22Rv1 (cell line): ENCODE results near the gene INPPL1.
"Not testable (repeated sequence)": the region's sequence is repeated elsewhere in the genome, so short reads cannot be mapped to it uniquely, and the experiment has no call there.

Experiments used
- H3K27ac ChIP-seq: fragments of 450-650 bp; 2 replicates; pipeline ENCODE4 v1.5.1; 2017
- CTCF ChIP-seq: fragments of 450-650 bp; IDR thresholded peaks from 2 replicates; pipeline ENCODE4 v1.5.1; 2017; ENCODE audit warnings: mild to moderate bottlenecking
- ZFX ChIP-seq: fragments of 450-650 bp; IDR thresholded peaks from 2 replicates; pipeline ENCODE4 v1.6.1; 2017; ENCODE audit warnings: antibody characterized with exemption, borderline replicate concordance

INPPL1 gene

GRCh38 chr11:72224564-72225410 lies at the start of gene INPPL1:
INPPL1 (plus strand) TSS chr11:72224767; CDS start chr11:72224985, 218 bp downstream.
- peak within 1 kb of the TSS; percentile 96 for H3K27ac ChIP-seq
- no peak for TF ChIP-seq ZFX
- TF ChIP-seq CTCF, result no peak

- no peak for TF ChIP-seq CTCF
- no peak for TF ChIP-seq ZFX
- H3K27ac ChIP-seq, result no peak overlapping the region
These were observed 46.9 kb upstream of the INPPL1 start for GRCh38 chr11:72177656-72178055.

GRCh38 chr11:72179049-72179803 lies 45.3 kb upstream of the INPPL1 start:
- H3K27ac ChIP-seq, result no peak overlapping the region
- TF ChIP-seq ZFX (no peak), CTCF (no peak)

- TF ChIP-seq CTCF (no peak), ZFX (no peak)
- no peak overlapping the region for H3K27ac ChIP-seq
These were observed 44.7 kb upstream of the INPPL1 start for GRCh38 chr11:72179804-72180396.

GRCh38 chr11:72180892-72181552 lies 43.5 kb upstream of the INPPL1 start:
- H3K27ac ChIP-seq, result not testable (repeated sequence)

- not testable (repeated sequence) for H3K27ac ChIP-seq
These were observed 43.0 kb upstream of the INPPL1 start for GRCh38 chr11:72181553-72181958.

GRCh38 chr11:72188267-72188666 lies 36.3 kb upstream of the INPPL1 start:
- H3K27ac ChIP-seq, result no peak overlapping the region
- TF ChIP-seq CTCF (no peak), ZFX (no peak)
